ENCODE measurements around the gene HEATR5A. TPM values are rescaled to one million over a fixed set of nuclear protein-coding genes. Genes with fewer than 3 reads are reported as not detected.

The HEATR5A gene
- total RNA-seq, 1 donor from 2014 or later = 57.7 TPM

GRCh38 chr14:31270196-31270772 lies 150.1 kb downstream of the HEATR5A start:
- Mint-ChIP-seq H3K4me1 (ENCODE audit: low read depth) (peaks cover 9% of the 10 kb centered on the region), H3K36me3 (ENCODE audit: low read depth) (no peaks in the 10 kb centered on the region), H3K27me3 (ENCODE audit: low read depth) (no peaks in the 10 kb centered on the region), H3K4me3 (ENCODE audit: unreplicated experiment) (no peak overlapping the region), H3K9me3 (ENCODE audit: low read depth) (no peaks in the 10 kb centered on the region), H3K27ac (ENCODE audit: unreplicated experiment) (no peak overlapping the region)
- no peak for DNase-seq (ENCODE audit: low spot score)
- TF ChIP-seq CTCF (IDR thresholded peaks at IDR 0.05) = peak; percentile 55

GRCh38 chr14:31269634-31270195 lies 150.6 kb downstream of the HEATR5A start:
- no peak for TF ChIP-seq CTCF (IDR thresholded peaks at IDR 0.05)
- peak overlapping the region; percentile 57 for H3K27ac Mint-ChIP-seq (ENCODE audit: unreplicated experiment)

GRCh38 chr14:31268216-31268615 lies 152.1 kb downstream of the HEATR5A start:
- H3K4me3 Mint-ChIP-seq (ENCODE audit: unreplicated experiment) = no peak overlapping the region
- H3K9me3 Mint-ChIP-seq (ENCODE audit: low read depth) = no peaks in the 10 kb centered on the region
- no peaks in the 10 kb centered on the region for H3K36me3 Mint-ChIP-seq (ENCODE audit: low read depth)
- H3K27ac Mint-ChIP-seq (ENCODE audit: unreplicated experiment) = no peak overlapping the region
- no peak for DNase-seq (ENCODE audit: low spot score)
- H3K4me1 Mint-ChIP-seq (ENCODE audit: low read depth) = peaks cover 24% of the 10 kb centered on the region
- H3K27me3 Mint-ChIP-seq (ENCODE audit: low read depth) = no peaks in the 10 kb centered on the region
- no peak for TF ChIP-seq CTCF (IDR thresholded peaks at IDR 0.05)

More at GRCh38 chr14:31269634-31270195, 150.6 kb downstream of the HEATR5A start:
- H3K9me3 Mint-ChIP-seq (ENCODE audit: low read depth) = no peaks in the 10 kb centered on the region
- peaks cover 10% of the 10 kb centered on the region for H3K4me1 Mint-ChIP-seq (ENCODE audit: low read depth)
- no peaks in the 10 kb centered on the region for H3K36me3 Mint-ChIP-seq (ENCODE audit: low read depth)
- no peak overlapping the region for H3K4me3 Mint-ChIP-seq (ENCODE audit: unreplicated experiment)
- H3K27me3 Mint-ChIP-seq (ENCODE audit: low read depth) = no peaks in the 10 kb centered on the region
- DNase-seq (ENCODE audit: low spot score) = no peak

GRCh38 chr14:31266437-31267331 lies 153.7 kb downstream of the HEATR5A start:
- TF ChIP-seq CTCF (IDR thresholded peaks at IDR 0.05) = no peak
- peaks cover 38% of the 10 kb centered on the region for H3K4me1 Mint-ChIP-seq (ENCODE audit: low read depth)
- H3K27me3 Mint-ChIP-seq (ENCODE audit: low read depth) = no peaks in the 10 kb centered on the region
- no peak overlapping the region for H3K4me3 Mint-ChIP-seq (ENCODE audit: unreplicated experiment)
- H3K27ac Mint-ChIP-seq (ENCODE audit: unreplicated experiment) = no peak overlapping the region
- no peak for DNase-seq (ENCODE audit: low spot score)
- no peaks in the 10 kb centered on the region for H3K9me3 Mint-ChIP-seq (ENCODE audit: low read depth)
- no peaks in the 10 kb centered on the region for H3K36me3 Mint-ChIP-seq (ENCODE audit: low read depth)

- H3K9me3 Mint-ChIP-seq (ENCODE audit: low read depth) = no peaks in the 10 kb centered on the region
- H3K4me3 Mint-ChIP-seq (ENCODE audit: unreplicated experiment) = no peak overlapping the region
- H3K27ac Mint-ChIP-seq (ENCODE audit: unreplicated experiment) = no peak overlapping the region
- DNase-seq (ENCODE audit: low spot score) = no peak
- no peaks in the 10 kb centered on the region for H3K27me3 Mint-ChIP-seq (ENCODE audit: low read depth)
- H3K4me1 Mint-ChIP-seq (ENCODE audit: low read depth) = peaks cover 38% of the 10 kb centered on the region
- TF ChIP-seq CTCF (IDR thresholded peaks at IDR 0.05) = no peak
- H3K36me3 Mint-ChIP-seq (ENCODE audit: low read depth) = no peaks in the 10 kb centered on the region
These were observed 154.5 kb downstream of the HEATR5A start for GRCh38 chr14:31265701-31266398.

Data from chondrocyte (in vitro differentiated cells).